Keratinocyte (primary cell): ENCODE results near the gene MAPK14. TPM values are rescaled to one million over a fixed set of nuclear protein-coding genes. Genes with fewer than 3 reads are reported as not detected.

Experiments used
- DNase-seq: peaks from one replicate; pipeline ENCODE4 v3.0.0-alpha.2; 2011; ENCODE audit warnings: low read depth, missing footprints, low spot score
- FAIRE-seq: peaks from 2 replicates; lab custom pipeline; 2011; peaks lifted over from hg19 to GRCh38; lab: Jason Lieb, UNC
- H2AFZ ChIP-seq: 2 replicates; pipeline ENCODE4 v1.6.0; 2012; ENCODE audit warnings: low read length, control low read depth, inconsistent platforms; ENCODE audit not compliant: control insufficient read depth
- H3K27ac ChIP-seq: 2 replicates; pipeline ENCODE4 v1.5.1; 2011; ENCODE audit warnings: low read length; ENCODE audit not compliant: control insufficient read depth, insufficient read depth
- H3K27me3 ChIP-seq: 3 replicates; pipeline ENCODE4 v1.6.0; 2011; ENCODE audit warnings: low read length; ENCODE audit not compliant: control insufficient read depth, insufficient read depth; ENCODE audit errors: extremely low read depth
- H3K36me3 ChIP-seq, 2 experiments: 2 replicates in 1 of 2; 3 replicates in 1 of 2; pipeline ENCODE4 v1.5.1; 2011; ENCODE audit warnings: low read length in 2 of 2, mild to moderate bottlenecking in 1 of 2; ENCODE audit not compliant: control insufficient read depth in 2 of 2, insufficient read depth in 2 of 2; ENCODE audit errors: extremely low read depth in 1 of 2
- H3K4me1 ChIP-seq: 3 replicates; pipeline ENCODE4 v1.5.1; 2011; ENCODE audit warnings: low read length; ENCODE audit not compliant: control insufficient read depth, insufficient read depth; ENCODE audit errors: extremely low read depth
- H3K4me2 ChIP-seq: 3 replicates; pipeline ENCODE4 v1.6.0; 2011; ENCODE audit warnings: low read depth, low read length; ENCODE audit not compliant: control insufficient read depth, insufficient read depth; ENCODE audit errors: extremely low read depth
- H3K4me3 ChIP-seq, 3 experiments: fragments of 200-600 bp in 1 of 3; sonication (generic) in 1 of 3; 2 replicates in 2 of 3; 3 replicates in 1 of 3; pipeline ENCODE4 v1.5.1; 2011 to 2016; ENCODE audit warnings: low read length in 3 of 3, mild to moderate bottlenecking in 3 of 3, control low read depth in 2 of 3, inconsistent platforms in 1 of 3, low read depth in 1 of 3, mixed read lengths in 1 of 3, mixed run types in 1 of 3, moderate library complexity in 1 of 3; ENCODE audit not compliant: control insufficient read depth in 2 of 3, insufficient read depth in 2 of 3; ENCODE audit errors: extremely low read depth in 1 of 3
- H3K79me2 ChIP-seq: 2 replicates; pipeline ENCODE4 v1.6.0; 2012; ENCODE audit warnings: low read length; ENCODE audit not compliant: control insufficient read depth, insufficient read depth
- H3K9ac ChIP-seq: 3 replicates; pipeline ENCODE4 v1.6.0; 2011; ENCODE audit warnings: low read length; ENCODE audit not compliant: control insufficient read depth, insufficient read depth; ENCODE audit errors: extremely low read depth
- H3K9me1 ChIP-seq: 3 replicates; pipeline ENCODE4 v1.6.0; 2011; ENCODE audit warnings: low read length; ENCODE audit not compliant: control insufficient read depth, insufficient read depth; ENCODE audit errors: extremely low read depth
- H3K9me3 ChIP-seq: 2 replicates; pipeline ENCODE4 v1.5.1; 2012; ENCODE audit warnings: low read depth, low read length; ENCODE audit not compliant: control insufficient read depth
- H4K20me1 ChIP-seq: 3 replicates; pipeline ENCODE4 v1.6.0; 2011; ENCODE audit warnings: low read length; ENCODE audit not compliant: control insufficient read depth, insufficient read depth; ENCODE audit errors: extremely low read depth
- EZH2 ChIP-seq: IDR thresholded peaks from one replicate; pipeline ENCODE4 v1.6.1; 2012; ENCODE audit warnings: inconsistent platforms, mild to moderate bottlenecking, low read length, moderate library complexity
- dilution Hi-C: fragments of 300-500 bp; cut with MboI; formaldehyde crosslinking; loops from one replicate; pipeline ENCODE4 v1.7.0; 2020; ENCODE audit warnings: low sequenced_read_pairs; ENCODE audit not compliant: extremely low pct_ligation_motif_present
- polyA plus RNA-seq, 5 experiments: library from polyadenylated mRNA; depleted of rRNA in 3 of 5; stranded (reverse) in 3 of 5; stranded (forward) in 1 of 5; unstranded in 1 of 5; fragments of >200 nt; gene quantifications; 1 replicate in 1 of 5; 2 replicates in 3 of 5; 3 replicates in 1 of 5; pipeline versions ENCODE4 v1.2.1 to v1.2.3, GENCODE V29; 2011 to 2012; ENCODE audit warnings: missing spikeins in 2 of 5, low read depth in 1 of 5, low replicate concordance in 1 of 5
- TF ChIP-seq, protein P1 (sequence below), 3 experiments: IDR thresholded peaks in 1 of 3; conservative IDR thresholded peaks in 1 of 3; optimal IDR thresholded peaks in 1 of 3; 2 replicates in 2 of 3; 3 replicates in 1 of 3; pipeline versions ENCODE3 to v1.5.1; 2011; ENCODE audit warnings: low read length in 3 of 3, mild to moderate bottlenecking in 3 of 3, moderate library complexity in 2 of 3, control low read depth in 1 of 3, inconsistent platforms in 1 of 3; ENCODE audit not compliant: insufficient read depth in 2 of 3; ENCODE audit errors: extremely low read depth in 1 of 3

The MAPK14 gene
- polyA plus RNA-seq, 1 donor (not counting 4 experiments of a cell fraction or from before 2014, with no cell fraction given) = 52.4 TPM

DNA sequence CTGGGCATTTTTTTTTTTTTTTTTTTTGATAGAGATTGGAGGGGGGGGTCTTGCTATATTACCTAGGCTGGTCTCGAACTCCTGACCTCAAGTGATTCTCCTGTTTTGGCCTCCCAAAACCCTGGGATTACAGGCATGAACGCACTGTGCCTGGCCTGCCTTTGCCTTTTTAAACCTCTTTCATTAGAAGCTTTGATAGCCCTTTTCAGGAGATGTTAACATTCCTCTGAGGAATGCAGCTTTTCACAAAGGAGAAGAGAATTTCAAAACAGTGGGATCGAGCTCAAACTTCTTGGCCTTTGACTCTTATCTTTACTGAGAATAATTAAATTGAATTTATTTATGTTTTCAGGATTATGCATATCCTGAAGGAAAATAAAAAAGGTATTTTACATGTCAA is 34.5 kb upstream of the MAPK14 start:
- TF ChIP-seq EZH2 = no peak
- TF ChIP-seq, protein P1, sequence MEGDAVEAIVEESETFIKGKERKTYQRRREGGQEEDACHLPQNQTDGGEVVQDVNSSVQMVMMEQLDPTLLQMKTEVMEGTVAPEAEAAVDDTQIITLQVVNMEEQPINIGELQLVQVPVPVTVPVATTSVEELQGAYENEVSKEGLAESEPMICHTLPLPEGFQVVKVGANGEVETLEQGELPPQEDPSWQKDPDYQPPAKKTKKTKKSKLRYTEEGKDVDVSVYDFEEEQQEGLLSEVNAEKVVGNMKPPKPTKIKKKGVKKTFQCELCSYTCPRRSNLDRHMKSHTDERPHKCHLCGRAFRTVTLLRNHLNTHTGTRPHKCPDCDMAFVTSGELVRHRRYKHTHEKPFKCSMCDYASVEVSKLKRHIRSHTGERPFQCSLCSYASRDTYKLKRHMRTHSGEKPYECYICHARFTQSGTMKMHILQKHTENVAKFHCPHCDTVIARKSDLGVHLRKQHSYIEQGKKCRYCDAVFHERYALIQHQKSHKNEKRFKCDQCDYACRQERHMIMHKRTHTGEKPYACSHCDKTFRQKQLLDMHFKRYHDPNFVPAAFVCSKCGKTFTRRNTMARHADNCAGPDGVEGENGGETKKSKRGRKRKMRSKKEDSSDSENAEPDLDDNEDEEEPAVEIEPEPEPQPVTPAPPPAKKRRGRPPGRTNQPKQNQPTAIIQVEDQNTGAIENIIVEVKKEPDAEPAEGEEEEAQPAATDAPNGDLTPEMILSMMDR (optimal IDR thresholded peaks at IDR 0.05 in 1 of 3, IDR thresholded peaks at IDR 0.05 in 1 of 3, conservative IDR thresholded peaks at IDR 0.05 in 1 of 3; ENCODE audit: extremely low read depth in 1 of 3, insufficient read depth in 2 of 3, low read length in 3 of 3) = no peak
- dilution Hi-C loops = no loop called here

DNA sequence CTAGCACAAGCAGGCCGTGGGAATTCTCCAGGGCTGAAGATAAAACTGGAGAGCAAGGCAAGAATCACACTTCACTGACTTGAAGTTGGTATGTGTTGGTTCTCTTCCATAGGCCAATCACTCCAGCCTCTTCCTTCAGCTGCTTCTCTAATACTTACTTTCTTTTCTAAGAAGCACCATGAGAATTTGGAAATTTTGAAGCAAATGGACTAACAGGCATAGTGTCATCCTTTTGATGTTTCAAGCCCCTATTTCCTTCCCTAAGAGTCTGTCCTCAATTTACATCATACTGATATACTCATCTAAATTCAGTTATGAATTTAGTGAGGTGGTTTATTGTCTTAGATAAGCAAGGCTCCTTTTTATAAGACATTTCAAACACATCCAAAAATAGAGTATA is 27.2 kb upstream of the MAPK14 start:
- no peak overlapping the region for H3K9ac ChIP-seq
- no peak overlapping the region for H3K4me3 ChIP-seq
- H3K9me3 ChIP-seq = no peaks in the 10 kb centered on the region
- no peak for FAIRE-seq
- no peak overlapping the region for H3K4me2 ChIP-seq
- H3K36me3 ChIP-seq = no peaks in the 10 kb centered on the region
- H3K79me2 ChIP-seq = no peaks in the 10 kb centered on the region
- no peaks in the 10 kb centered on the region for H3K4me1 ChIP-seq
- H4K20me1 ChIP-seq = no peaks in the 10 kb centered on the region
- H3K27ac ChIP-seq = no peak overlapping the region
- no peak overlapping the region for H2AFZ ChIP-seq
- no peak for DNase-seq
- TF ChIP-seq EZH2 = no peak
- TF ChIP-seq, protein P1 (optimal IDR thresholded peaks at IDR 0.05 in 1 of 3, IDR thresholded peaks at IDR 0.05 in 1 of 3, conservative IDR thresholded peaks at IDR 0.05 in 1 of 3; ENCODE audit: extremely low read depth in 1 of 3, insufficient read depth in 2 of 3, low read length in 3 of 3) = no peak
- H3K27me3 ChIP-seq = no peaks in the 10 kb centered on the region
- dilution Hi-C loops = no loop called here
- H3K9me1 ChIP-seq = no peaks in the 10 kb centered on the region

More for the DNA sequence above, 34.5 kb upstream of the MAPK14 start:
- Histone ChIP-seq H3K36me3 (no peaks in the 10 kb centered on the region), H3K4me3 (no peak overlapping the region), H3K4me1 (no peaks in the 10 kb centered on the region), H2AFZ (no peak overlapping the region), H3K4me2 (no peak overlapping the region), H3K79me2 (no peaks in the 10 kb centered on the region), H3K27ac (no peak overlapping the region), H4K20me1 (no peaks in the 10 kb centered on the region), H3K9ac (no peak overlapping the region), H3K9me3 (no peaks in the 10 kb centered on the region), H3K27me3 (no peaks in the 10 kb centered on the region), H3K9me1 (no peaks in the 10 kb centered on the region)
- no peak for FAIRE-seq
- no peak for DNase-seq
